Right lung (tissue), 5 donors: ENCODE measurements around the gene RELN. TPM values are rescaled to one million over a fixed set of nuclear protein-coding genes. Genes with fewer than 3 reads are reported as not detected.
"Not testable (repeated sequence)": the region's sequence is repeated elsewhere in the genome, so short reads cannot be mapped to it uniquely, and the experiment has no call there.

ENCODE experiments used
- DNase-seq, 2 donors: peaks; one replicate each; pipeline ENCODE4 v3.0.0-alpha.2; 2013
- polyA plus RNA-seq, 5 donors: library from polyadenylated mRNA; unstranded; fragments of 120-200 nt; gene quantifications; one replicate each; pipeline versions ENCODE4 v1.2.1 to v1.2.3, GENCODE V29; 2013; ENCODE audit warnings: inconsistent platforms in 1 of 5, low replicate concordance in 1 of 5; ENCODE audit not compliant: insufficient read length in 5 of 5, insufficient read depth in 1 of 5

Gene RELN
- polyA plus RNA-seq, 5 donors: 8.7 to 24.7 (median 17.2) TPM

GRCh38 chr7:103896826-103897225 lies 92.6 kb downstream of the RELN start:
- not testable (repeated sequence) for DNase-seq

DNA sequence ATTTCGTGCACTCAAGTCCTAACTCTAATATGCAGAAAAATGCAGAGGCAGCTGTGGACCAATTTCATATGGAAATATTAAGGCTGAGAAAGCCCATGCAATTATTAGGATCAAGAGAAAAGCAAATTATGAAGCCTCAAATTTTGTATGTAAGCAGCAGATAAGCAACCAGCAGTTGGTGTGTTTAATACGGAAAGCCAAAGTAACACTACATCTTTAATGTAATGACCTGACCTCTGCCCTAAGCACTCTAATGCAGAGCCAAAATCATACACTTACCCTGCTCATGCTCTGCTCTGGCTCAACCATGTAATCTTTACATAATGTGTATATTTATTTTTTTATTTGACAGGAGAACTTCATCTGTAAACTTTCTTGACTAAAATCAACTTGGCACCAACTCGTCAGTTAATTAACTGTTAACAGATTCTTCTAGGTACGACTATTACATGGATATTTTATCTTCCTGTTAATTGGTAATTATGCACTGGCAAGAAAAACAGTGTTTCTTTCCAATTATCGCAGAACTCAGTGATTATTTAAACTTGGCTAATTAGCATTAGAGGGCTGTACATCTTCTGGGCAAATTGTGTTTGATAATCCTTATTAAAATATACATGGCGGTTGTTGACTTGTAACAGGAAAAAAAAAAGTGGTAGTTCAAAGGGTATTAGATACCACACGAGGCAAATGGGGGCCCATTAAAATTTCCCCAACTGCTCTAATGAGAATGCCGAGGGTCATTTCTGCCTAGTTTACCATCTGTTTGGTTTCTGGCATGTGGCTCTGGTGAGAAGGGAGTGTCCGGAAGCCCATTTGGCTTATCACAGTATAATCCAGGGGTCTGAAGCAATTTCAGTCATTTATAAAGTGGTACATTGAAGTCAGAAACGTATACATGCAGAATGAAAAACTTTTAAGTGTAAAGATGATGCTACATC lies 94.5 kb downstream of the RELN start:
- DNase-seq: peak; percentile 18 to 20

- no peak for DNase-seq
These were observed 96.1 kb downstream of the RELN start for GRCh38 chr7:103893350-103893749.

DNA sequence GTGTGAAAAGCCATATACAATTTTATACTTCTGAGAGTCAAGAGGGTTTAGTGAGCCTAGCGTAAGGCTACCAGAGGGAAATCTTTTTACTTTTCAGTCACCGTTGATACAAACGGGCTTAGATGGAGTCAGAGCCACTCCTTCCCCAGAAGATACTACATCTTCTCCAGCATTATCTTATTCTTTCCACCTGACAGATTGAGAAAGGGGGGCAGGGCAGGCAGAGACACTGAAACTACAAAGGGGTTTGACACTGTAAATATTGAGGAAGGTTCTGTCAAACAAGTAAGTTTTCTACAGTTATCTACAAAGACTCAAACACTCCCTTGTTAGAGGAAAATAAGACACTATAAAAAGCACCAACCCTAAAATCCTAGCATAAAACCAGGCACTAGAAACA lies 100.0 kb downstream of the RELN start:
- DNase-seq: no peak

DNA sequence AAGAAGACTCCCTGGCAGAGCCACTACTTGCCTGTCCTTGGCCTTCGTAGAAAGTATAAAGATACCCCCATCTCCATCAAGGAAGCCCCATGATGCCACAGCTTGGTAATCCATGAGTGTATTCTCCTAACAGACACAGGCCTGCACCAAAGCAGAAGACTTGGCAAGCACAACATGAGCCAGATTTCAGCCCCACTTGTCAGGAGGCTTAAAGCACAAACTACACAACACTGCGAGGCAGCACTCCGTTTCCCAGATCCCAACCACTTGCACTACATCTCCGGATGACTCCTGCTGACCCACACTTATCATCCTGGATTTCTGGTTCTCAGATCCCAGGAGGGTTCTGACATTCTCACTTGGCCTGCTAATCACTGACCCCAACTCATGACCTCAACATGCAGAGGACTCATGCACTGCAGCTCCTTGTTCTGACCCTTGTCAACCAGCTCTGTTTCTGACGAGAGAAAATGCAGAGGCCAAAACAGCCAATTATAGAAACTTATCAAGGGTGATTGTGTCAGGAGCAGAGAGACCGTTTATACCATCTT lies 100.8 kb downstream of the RELN start:
- no peak for DNase-seq

DNA sequence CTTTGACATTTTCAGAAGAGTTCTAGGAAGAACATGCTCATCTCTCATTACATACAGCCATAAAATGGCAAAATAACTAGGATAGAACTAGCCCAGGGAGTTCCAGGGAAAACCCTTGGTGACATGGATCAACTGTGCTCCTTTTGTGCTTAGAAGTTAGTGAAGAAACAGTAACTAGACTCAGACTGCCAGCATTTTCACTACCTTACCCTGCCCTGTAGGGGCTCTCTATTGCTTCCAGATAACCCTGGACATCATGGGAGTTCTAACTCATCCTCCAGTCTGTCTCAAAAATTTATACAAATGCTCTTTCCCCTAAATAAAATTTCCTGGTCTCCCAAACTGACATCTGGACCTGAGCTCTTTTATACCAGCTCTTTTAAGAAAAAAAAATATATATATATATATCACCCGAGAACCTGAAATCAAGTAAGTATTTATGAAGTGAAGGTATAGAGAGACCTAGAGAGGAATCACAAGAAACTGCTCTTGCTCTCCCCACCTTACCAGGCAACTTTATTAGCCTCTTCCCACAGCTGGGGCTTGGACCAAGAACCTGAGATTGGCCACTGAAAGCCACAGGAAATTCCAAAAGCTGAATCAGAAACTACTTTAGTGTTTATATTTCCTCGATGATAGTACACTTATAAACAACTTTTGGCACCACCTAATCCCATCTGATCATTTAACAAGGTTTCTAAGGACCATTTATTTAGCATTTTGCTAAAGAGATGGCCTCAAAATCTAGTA lies 101.4 kb downstream of the RELN start:
- DNase-seq: no peak

DNA sequence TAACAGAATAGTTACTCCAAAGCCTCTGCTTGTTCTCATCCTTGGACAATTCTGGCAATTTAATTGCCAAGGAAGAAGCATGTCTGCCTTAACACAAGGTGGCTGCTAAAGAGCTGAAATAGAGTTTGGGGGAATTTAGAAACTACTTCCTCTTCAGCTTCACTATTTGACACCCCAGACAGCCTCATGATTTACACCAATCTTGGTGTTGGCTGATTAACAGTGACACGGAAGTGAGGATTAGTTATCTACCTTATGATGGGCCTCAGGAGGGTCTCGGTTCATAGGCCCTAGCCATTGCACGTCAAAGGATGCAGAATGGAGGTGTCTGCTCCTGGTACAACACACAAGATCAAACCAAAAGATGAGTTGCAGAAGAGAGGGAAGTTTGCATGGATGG lies 102.4 kb downstream of the RELN start:
- no peak for DNase-seq

- no peak for DNase-seq
These were observed 109.4 kb downstream of the RELN start for GRCh38 chr7:103879928-103880600.

- no peak for DNase-seq
These were observed 110.0 kb downstream of the RELN start for GRCh38 chr7:103879411-103879810.

GRCh38 chr7:103877565-103877964 lies 111.9 kb downstream of the RELN start:
- DNase-seq: no peak

- no peak for DNase-seq
These were observed 113.7 kb downstream of the RELN start for GRCh38 chr7:103875718-103876117.

- no peak for DNase-seq
These were observed 118.0 kb downstream of the RELN start for GRCh38 chr7:103871473-103871872.

GRCh38 chr7:103870664-103871063 lies 118.8 kb downstream of the RELN start:
- DNase-seq: no peak

DNA sequence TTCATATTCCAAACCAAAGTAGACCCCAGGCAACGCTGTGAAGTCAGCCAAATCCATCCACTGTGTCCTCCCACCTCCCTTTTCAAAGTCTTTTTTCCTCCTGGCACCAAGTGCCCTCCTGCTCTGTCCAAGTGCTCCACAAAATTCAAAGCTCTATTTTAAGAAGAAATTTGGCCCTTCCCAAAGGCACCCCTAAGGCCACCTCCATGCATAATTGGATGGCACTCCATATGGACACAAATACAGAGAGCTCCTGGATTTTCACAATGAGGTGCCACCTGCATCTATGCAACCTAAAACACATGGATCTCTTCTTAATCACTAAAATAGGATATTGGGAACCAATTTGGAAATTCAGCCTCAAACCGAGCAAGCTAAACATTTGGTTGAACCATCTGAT lies 121.6 kb downstream of the RELN start:
- no peak for DNase-seq

DNA sequence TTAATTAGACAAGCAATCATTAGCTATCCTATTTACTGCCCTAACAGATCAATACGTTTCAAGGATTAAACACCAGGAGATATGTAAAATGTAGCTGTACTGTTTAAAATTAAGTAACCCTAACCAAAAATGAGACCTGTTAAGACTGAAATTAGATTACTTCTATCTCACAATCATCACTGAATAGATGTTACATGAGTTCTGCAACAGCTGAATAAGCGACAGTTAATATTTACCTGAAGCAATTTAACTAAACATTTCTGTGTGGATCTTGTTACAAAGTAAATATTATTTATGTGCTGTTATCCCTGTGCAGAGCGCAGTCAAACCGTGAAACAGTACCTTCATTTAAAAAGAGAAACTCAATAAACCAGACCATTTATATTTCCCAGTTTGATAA lies 122.5 kb downstream of the RELN start:
- no peak for DNase-seq

GRCh38 chr7:103865442-103865841 lies 124.0 kb downstream of the RELN start:
- no peak for DNase-seq

DNA sequence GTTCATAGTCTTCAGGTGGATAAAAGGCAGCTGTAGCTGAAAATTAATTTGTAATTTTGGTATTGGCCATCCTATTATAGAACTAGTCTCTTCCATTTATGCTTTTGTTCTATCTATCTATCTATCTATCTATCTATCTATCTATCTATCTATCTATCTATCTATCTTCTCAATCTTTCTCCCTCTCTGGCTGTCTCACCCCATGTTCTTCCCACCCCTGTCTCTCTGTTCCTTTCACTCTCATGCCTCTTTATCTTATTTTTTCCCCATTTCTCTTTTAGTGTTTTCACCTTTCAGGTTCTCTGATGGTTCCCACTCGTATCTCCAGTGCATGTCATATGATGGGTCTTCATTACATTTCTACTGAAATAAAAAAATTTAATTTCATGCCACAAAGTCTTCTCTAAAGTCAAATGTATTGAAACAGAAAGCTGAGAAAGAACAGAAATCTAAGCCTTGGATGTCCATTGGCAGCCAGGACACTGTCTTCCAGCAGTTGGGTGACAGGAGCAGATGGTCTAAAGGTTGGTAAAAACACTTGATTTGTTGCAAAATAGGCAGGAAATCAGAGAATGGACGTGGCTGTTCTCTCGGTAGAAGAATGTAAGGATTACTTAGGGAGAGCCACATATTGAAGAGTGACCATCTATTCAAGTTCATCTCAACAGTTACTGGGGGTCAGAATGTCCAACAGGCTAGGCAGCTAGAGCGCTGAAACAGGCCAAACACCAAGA lies 127.0 kb downstream of the RELN start:
- DNase-seq: no peak

DNA sequence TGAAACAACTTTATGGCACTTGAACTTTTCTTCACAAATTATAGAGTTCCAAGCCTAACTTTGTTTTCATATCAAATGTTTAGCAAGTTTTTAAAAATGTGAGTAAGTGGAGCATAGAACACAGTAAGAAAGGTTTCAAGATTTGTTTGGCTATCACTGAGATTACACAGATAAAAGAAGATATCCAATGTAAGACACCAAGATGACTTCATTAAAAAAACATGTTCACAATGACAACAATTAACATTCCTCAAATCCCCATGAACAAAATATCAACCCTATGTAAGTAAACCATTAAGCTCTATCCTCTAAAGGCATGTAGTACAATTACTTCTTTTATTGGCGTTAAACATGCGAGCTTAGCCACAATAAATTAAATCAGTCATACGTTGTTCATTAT lies 129.7 kb downstream of the RELN start:
- no peak for DNase-seq

GRCh38 chr7:103857435-103857834 lies 132.0 kb downstream of the RELN start:
- no peak for DNase-seq

DNA sequence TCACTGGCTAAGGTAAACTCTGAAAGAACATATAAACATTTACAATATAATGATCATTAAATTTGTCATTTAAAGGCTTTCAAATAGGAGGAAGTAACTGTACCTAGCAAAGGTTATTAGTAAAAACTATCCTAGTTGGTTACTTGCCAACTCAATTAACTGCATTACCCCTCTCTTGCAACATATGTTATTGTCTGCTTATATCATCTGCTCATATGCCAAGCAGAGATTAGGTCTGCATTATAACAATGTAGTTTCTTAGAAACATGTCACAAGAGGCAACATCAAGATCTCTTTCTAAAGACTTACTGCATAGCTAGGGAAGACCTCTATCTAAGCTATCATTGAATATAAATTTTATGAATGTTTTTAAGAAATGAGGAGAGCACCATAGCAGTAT lies 132.5 kb downstream of the RELN start:
- no peak for DNase-seq

DNA sequence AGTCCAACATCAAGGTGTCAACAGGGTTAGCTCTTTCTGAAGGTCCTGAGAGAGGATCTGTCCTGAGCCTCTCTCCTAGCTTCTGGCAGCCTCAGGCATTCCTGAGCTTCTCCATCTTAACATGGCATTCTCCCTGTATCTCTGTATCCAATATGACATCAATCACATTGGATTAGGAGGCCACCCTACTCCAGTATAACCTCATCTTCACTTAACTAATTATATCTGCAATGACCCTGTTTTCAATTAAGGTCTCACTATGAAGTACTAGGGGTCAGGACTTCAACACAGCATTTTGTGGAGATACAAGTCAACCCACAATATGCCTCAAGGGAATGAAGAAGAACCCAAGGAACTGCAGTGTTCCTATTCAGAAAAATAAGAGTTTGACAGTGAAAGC lies 133.8 kb downstream of the RELN start:
- DNase-seq: no peak
